Prostate gland (tissue), 2 donors: Measurements from ENCODE around the gene AP1G1. TPM values are rescaled to one million over a fixed set of nuclear protein-coding genes. Genes with fewer than 3 reads are reported as not detected.
A peak's percentile ranks its signal among the peaks of the same experiment; 100 is the strongest.

Experiments used
- DNase-seq: peaks from one replicate; pipeline ENCODE4 v3.0.0-alpha.2; 2019; ENCODE audit warnings: low spot score
- H3K27ac ChIP-seq, 2 donors: fragments of 200-600 bp; sonication (generic); 2 replicates each; pipeline ENCODE4 v1.5.1; 2017 to 2019
- H3K27me3 ChIP-seq: fragments of 200-600 bp; sonication (generic); replicated peaks from 2 replicates; pipeline ENCODE4 v1.5.1; 2019; ENCODE audit not compliant: insufficient read depth
- H3K36me3 ChIP-seq, 2 donors: fragments of 200-600 bp; sonication (generic); 1 replicate in 1 of 2; 2 replicates in 1 of 2; pipeline versions ENCODE4 v1.5.1 to v1.8.1; 2017 to 2019
- H3K4me1 ChIP-seq: fragments of 200-600 bp; sonication (generic); replicated peaks from 2 replicates; pipeline ENCODE4 v1.5.1; 2019
- H3K4me3 ChIP-seq, 2 donors: fragments of 200-600 bp; sonication (generic); 2 replicates each; pipeline ENCODE4 v1.5.1; 2017 to 2019
- H3K9me3 ChIP-seq: fragments of 200-600 bp; sonication (generic); 2 replicates; pipeline ENCODE4 v1.5.1; 2017
- POLR2A ChIP-seq: fragments of 450-650 bp; IDR thresholded peaks from one replicate; pipeline ENCODE4 v1.6.1; 2016; ENCODE audit warnings: antibody characterized with exemption, mild to moderate bottlenecking
- POLR2AphosphoS5 ChIP-seq: sonication (generic); formaldehyde crosslinking; IDR thresholded peaks from one replicate; pipeline ENCODE4 v1.6.1; 2017; ENCODE audit warnings: antibody characterized with exemption
- WGBS: methylation state at CpG from one replicate; pipeline ENCODE4 v1.1.5; 2018; 5-methylcytosine and 5-hydroxymethylcytosine counted together
- intact Hi-C: fragments of 100-400 bp; cut with DNase I; formaldehyde crosslinking; loops from one replicate; pipeline ENCODE4 v1.14.2; 2022
- total RNA-seq, 2 donors: library from RNA; depleted of rRNA; stranded (reverse); fragments of >200 nt; gene quantifications; one replicate each; pipeline ENCODE4 v1.1.0, GENCODE V29; 2016
- TF ChIP-seq, protein P1 (sequence below), 4 experiments: fragments of 200-600 bp in 2 of 4; fragments of 450-650 bp in 2 of 4; sonication (generic) in 2 of 4; IDR thresholded peaks; 1 replicate in 3 of 4; 2 replicates in 1 of 4; pipeline ENCODE4 v1.5.1; 2016 to 2019; ENCODE audit warnings: antibody characterized with exemption in 4 of 4, mild to moderate bottlenecking in 2 of 4, moderate library complexity in 2 of 4

Gene AP1G1
- total RNA-seq, 2 donors from 2014 or later, result 68.0 to 94.6 TPM

DNA sequence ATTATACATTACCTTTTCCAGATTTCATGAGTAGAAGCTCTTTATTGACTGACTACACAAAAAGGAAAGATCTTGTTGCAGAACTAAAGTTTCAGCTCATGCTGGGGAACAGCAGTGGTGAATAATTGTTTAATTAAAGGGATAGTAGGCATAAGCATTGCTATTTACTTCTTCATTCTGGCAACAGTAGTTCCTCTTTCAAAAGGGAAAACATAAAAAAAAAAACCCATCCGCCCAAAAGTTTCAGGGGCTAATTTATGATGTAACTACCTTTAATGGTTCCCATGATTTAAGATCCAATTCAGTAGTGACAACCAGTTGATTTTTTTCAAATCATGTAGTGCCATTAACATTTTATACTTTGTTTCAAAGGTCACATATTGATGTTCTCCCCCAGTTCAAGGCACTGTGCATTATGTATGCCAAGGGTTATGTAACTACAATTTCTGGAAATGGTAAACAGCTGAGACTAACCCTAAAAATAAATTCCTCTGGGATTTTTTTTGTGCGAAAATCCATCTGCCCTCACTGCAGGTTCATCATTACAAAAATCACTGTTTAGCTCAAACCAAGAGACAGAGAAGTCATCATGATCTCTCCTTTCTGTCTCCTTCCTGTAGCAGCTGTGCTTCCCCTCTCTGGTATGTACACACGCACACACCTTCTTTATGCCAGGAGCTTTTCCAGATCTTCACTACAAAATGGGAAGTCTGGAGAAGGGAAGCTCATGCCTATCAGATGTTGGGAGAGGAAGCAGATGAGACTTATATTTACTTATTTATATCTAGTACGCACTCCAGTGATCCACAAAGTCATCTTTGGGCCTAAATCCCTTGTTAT, 81.9 kb downstream of the AP1G1 start:
- Histone ChIP-seq H3K4me1 (no peaks in the 10 kb centered on the region), H3K27ac (no peak overlapping the region), H3K9me3 (no peaks in the 10 kb centered on the region), H3K27me3 (no peaks in the 10 kb centered on the region), H3K36me3 (no peaks in the 10 kb centered on the region), H3K4me3 (no peak overlapping the region)
- no peak for DNase-seq
- intact Hi-C loops, result no loop called here
- WGBS, result 71% methylated on average over 4 of the region's 4 CpGs
- no peak for TF ChIP-seq POLR2AphosphoS5
- no peak for TF ChIP-seq POLR2A
- TF ChIP-seq, protein P1, sequence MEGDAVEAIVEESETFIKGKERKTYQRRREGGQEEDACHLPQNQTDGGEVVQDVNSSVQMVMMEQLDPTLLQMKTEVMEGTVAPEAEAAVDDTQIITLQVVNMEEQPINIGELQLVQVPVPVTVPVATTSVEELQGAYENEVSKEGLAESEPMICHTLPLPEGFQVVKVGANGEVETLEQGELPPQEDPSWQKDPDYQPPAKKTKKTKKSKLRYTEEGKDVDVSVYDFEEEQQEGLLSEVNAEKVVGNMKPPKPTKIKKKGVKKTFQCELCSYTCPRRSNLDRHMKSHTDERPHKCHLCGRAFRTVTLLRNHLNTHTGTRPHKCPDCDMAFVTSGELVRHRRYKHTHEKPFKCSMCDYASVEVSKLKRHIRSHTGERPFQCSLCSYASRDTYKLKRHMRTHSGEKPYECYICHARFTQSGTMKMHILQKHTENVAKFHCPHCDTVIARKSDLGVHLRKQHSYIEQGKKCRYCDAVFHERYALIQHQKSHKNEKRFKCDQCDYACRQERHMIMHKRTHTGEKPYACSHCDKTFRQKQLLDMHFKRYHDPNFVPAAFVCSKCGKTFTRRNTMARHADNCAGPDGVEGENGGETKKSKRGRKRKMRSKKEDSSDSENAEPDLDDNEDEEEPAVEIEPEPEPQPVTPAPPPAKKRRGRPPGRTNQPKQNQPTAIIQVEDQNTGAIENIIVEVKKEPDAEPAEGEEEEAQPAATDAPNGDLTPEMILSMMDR (IDR thresholded peaks at IDR 0.05), result no peak

- Histone ChIP-seq H3K4me1 (no peaks in the 10 kb centered on the region), H3K36me3 (no peaks in the 10 kb centered on the region), H3K4me3 (peak within 1 kb of the TSS; percentile 71 to 86), H3K27ac (peak within 1 kb of the TSS; percentile 83 to 88), H3K27me3 (no peaks in the 10 kb centered on the region), H3K9me3 (no peaks in the 10 kb centered on the region)
- DNase-seq, result no peak
- intact Hi-C loops, result loop anchor here (5.0 kb wide), 2 partner anchors 83 to 158 kb away; partner anchors contain the start of genes AP1G1 and ZNF821
- WGBS, result 13% methylated on average over 10 of the region's 10 CpGs
- TF ChIP-seq, protein P1 (IDR thresholded peaks at IDR 0.05), result no peak
- TF ChIP-seq POLR2A (no peak), POLR2AphosphoS5 (no peak)
Measured at GRCh38 chr16:71724320-71724751, 84.3 kb downstream of the AP1G1 start, which contains the start of gene PHLPP2. Gene PHLPP2 (minus strand): TSS chr16:71724701. CDS start chr16:71714795, 9,906 bp downstream.

GRCh38 chr16:71723537-71724319, 84.9 kb downstream of the AP1G1 start:
- Histone ChIP-seq H3K27ac (peak overlapping the region; percentile 83 to 88), H3K9me3 (no peaks in the 10 kb centered on the region), H3K4me1 (no peaks in the 10 kb centered on the region), H3K4me3 (peak overlapping the region; percentile 71 to 86), H3K27me3 (no peaks in the 10 kb centered on the region), H3K36me3 (no peaks in the 10 kb centered on the region)
- peak; percentile 70 for DNase-seq
- intact Hi-C loops, result loop anchor here (5.0 kb wide), 2 partner anchors 84 to 159 kb away; partner anchors contain the start of genes AP1G1 and ZNF821
- TF ChIP-seq, protein P1 (IDR thresholded peaks at IDR 0.05), result peak in 2 of 4 experiments; percentile 11 to 31
- no peak for TF ChIP-seq POLR2AphosphoS5
- WGBS, result 0% methylated on average over 30 of the region's 104 CpGs

GRCh38 chr16:71722801-71723536, 85.7 kb downstream of the AP1G1 start:
- Histone ChIP-seq H3K36me3 (no peaks in the 10 kb centered on the region), H3K27me3 (no peaks in the 10 kb centered on the region), H3K4me1 (no peaks in the 10 kb centered on the region), H3K27ac (peak overlapping the region; percentile 83 to 88), H3K4me3 (peak overlapping the region; percentile 71 to 86), H3K9me3 (no peaks in the 10 kb centered on the region)
- intact Hi-C loops, result loop anchor here (5.0 kb wide), 2 partner anchors 84 to 159 kb away; partner anchors contain the start of genes AP1G1 and ZNF821
- TF ChIP-seq POLR2AphosphoS5 (peak; percentile 36), POLR2A (peak; percentile 26)
- TF ChIP-seq, protein P1 (IDR thresholded peaks at IDR 0.05), result no peak
- WGBS, result under 1% methylated on average over 38 of the region's 59 CpGs
- peak; percentile 59 for DNase-seq
